LoVo (cell line): ENCODE measurements around the gene LY6G5C.

Experiments used
- DNase-seq: peaks from one replicate; pipeline ENCODE4 v3.0.0-alpha.2; 2016; ENCODE audit warnings: low spot score

Gene LY6G5C

DNA sequence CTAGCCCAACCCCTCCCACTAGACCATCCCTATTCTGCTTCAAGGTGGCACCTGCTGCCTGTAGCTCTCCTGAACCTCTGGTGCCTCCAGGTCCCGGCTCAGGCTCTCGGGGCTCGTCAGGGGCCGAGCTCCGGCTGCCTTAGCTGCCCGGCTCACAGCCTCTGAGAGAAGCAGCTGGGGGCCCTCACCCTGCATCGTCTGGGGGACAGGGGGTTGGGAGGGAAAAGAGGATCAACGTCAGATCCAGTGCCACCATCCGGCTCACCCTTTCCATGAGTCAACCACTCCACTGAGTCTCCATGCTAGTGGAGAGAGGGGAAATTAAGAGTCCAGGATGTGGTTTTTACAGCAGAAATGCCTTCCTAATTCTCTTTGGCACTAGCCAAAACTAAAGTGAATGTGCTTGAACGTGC lies 41.4 kb downstream of the LY6G5C start:
- DNase-seq = no peak

DNA sequence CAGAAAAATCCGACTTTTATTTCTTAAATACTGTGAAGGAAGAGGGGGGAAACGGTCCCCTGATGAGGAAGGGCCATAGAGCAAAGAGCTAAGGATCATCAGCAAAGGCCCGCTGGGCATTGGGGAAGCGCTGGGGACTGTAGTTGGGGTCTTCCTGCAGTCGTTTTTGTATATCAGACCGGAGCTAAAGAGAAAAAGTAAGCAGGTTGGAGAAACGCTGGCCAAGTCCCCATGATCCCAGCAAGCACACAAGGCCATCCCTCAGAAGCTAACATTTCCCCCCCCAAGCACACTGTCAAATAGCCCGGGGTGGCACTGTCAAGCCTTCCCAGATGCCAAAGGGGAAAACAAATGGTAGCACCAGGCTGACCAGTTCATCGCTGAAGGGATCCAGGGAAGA lies 41.8 kb downstream of the LY6G5C start:
- no peak for DNase-seq

DNA sequence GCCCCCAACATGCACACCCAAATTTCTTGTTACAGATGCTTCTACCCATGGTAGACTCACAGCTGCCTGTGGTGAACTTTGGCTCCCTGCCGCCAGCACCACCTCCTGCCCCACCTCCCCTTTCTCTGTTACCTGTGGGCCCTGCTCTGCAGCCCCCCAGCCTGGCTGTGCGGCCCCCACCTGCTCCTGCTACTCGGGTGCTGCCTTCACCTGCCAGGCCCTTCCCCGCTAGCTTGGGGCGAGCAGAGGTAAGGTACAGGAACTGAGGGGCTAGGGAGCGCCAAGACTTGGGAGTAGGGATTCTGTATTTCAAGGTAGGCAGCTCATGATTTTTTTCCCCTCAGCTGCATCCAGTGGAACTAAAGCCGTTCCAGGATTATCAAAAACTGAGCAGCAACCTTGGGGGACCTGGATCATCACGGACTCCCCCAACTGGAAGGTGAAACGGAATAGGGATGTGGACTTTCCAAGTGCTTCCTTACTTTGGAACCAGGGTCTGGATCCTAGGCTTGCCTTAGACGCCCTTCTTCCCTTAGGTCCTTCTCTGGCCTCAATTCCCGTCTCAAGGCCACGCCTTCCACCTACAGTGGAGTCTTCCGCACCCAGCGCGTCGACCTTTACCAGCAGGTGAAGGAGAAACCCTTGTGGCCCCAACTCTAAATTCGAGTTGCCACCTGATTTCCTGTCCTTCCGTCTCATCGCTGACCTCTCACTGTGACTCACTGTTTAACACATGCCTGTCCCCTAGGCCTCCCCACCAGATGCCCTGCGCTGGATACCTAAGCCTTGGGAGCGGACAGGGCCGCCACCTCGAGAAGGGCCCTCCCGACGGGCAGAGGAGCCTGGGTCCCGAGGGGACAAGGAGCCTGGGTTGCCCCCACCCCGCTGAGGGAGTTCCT lies 43.9 kb downstream of the LY6G5C start:
- no peak for DNase-seq

DNA sequence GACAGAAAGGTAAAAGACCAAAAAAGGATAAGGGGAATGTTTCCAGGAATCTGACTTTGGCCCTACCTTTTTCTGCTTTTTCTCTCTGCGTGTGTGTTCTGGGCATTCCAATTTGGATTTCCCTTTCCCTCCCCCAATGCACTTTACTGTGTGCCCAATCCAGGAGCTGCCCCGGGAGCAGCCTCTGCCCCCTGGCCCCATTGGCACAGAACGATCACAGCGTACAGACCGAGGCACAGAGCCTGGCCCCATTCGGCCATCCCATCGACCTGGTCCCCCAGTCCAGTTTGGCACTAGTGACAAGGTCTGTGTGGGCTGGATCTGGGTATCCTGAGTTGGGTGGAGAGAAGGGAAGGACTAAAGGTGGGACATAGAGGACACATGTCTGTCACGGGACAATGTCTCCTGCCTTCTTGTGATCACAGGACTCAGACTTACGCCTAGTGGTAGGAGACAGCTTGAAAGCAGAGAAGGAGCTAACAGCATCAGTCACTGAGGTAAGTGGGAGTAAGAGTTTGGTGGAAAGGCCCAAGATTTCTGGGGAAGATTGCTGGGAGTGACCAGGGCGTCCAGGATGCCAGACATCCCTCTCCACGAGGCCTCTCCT lies 45.8 kb downstream of the LY6G5C start:
- DNase-seq = no peak

DNA sequence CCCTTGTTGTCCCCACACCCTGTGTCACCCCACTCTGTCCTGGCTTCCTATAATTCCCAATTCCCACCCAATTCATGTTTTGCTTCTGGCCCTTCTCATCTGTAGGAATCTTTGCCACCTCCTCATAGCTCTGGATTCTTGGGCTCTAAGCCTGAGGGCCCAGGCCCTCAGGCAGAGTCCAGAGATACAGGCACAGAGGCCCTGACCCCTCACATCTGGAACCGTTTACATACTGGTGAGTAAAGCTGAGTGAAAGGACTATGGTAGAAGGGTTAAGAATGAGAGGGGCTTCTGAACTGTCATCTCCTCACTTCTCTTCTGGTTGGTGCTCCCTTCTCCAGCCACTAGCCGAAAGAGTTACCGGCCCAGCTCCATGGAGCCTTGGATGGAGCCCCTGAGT lies 46.7 kb downstream of the LY6G5C start:
- no peak for DNase-seq

DNA sequence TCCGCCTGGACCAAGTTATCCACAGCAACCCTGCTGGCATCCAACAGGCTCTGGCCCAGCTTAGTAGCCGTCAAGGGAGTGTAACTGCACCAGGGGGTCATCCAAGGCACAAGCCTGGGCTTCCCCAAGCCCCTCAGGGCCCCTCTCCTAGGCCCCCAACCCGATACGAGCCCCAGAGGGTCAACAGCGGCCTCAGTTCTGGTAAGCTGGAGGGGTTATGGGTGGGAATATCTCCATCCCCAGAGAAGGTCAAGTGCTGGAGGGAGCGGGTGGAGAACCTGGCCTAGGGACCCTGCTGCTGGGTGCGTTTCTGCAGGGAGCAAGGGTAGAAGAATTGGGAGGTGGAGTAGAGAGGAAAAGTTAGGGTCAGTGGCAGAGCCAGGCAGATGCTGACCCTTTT lies 47.4 kb downstream of the LY6G5C start:
- no peak for DNase-seq

DNA sequence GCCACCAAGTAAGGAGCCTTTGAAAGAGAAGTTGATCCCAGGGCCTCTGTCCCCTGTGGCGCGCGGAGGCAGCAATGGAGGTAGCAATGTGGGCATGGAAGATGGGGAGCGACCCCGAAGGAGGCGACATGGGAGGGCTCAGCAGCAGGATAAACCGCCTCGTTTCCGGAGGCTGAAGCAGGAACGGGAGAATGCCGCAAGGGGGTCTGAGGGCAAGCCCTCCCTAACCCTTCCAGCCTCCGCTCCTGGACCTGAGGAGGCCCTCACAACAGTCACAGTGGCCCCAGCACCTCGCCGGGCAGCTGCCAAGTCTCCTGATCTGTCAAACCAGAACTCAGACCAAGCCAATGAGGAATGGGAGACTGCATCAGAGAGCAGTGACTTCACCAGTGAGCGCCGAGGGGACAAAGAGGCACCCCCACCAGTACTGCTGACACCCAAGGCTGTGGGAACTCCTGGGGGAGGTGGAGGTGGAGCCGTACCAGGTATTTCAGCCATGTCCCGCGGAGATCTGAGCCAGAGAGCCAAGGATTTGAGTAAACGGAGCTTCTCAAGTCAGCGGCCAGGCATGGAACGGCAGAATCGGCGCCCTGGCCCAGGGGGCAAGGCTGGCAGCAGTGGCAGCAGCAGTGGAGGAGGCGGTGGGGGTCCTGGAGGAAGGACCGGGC lies 48.5 kb downstream of the LY6G5C start:
- DNase-seq = no peak

DNA sequence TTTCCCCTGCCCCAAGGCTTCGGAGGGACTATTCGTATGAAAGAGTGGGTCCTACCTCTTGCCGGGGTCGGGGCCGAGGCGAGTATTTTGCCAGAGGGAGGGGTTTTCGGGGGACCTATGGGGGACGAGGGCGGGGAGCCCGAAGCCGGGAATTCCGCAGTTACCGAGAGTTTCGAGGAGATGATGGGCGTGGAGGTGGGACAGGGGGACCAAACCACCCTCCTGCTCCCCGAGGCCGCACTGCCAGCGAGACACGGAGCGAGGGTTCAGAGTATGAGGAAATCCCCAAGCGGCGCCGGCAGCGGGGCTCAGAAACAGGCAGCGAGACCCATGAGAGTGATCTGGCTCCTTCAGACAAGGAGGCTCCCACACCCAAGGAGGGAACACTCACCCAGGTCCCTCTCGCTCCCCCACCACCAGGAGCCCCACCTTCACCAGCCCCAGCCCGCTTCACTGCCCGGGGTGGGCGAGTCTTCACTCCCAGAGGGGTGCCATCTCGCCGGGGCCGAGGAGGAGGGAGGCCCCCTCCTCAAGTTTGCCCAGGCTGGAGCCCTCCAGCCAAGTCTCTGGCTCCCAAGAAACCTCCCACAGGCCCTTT lies 49.1 kb downstream of the LY6G5C start:
- DNase-seq = no peak

DNA sequence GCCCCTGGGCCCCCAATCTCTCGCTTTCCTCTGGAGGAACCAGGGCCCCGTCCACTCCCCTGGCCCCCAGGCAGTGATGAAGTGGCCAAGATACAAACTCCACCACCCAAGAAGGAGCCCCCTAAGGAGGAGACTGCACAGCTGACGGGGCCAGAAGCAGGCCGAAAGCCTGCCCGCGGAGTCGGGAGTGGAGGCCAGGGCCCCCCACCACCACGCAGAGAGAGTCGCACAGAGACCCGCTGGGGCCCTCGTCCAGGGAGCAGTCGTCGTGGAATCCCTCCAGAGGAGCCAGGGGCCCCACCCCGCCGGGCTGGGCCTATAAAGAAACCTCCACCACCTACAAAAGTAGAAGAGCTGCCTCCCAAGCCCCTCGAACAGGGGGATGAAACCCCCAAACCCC lies 49.7 kb downstream of the LY6G5C start:
- no peak for DNase-seq

DNA sequence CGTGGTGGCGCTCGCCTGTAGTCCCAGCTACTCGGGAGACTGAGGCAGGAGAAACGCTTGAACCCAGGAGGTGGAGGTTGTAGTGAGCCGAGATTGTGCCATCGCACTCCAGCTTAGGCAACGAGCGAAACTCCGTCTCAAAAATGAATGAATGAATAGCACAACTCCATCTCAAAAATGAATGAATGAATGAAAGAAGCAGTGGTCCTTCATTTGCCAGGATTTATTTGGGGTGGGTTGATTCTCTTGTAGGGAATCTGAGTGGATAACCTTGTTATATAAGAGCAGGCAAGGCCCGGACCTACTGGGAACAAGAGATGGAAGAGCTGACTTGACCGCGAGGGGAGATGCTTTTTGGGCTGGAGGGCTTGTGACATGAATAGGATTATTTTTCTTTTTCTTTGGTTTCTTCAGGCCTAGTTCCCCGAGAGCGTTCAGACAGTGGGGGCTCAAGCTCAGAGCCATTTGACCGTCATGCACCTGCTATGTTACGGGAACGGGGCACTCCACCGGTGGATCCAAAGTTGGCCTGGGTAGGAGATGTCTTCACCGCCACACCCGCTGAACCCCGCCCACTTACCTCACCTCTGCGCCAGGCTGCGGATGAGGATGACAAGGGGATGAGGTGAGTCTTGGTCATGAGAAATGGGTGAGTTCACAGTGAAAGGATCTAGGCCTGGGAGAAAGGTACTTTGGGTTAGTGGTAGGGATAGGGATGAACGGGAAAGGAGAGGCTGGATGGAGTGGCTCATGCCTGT lies 50.5 kb downstream of the LY6G5C start:
- DNase-seq = no peak

DNA sequence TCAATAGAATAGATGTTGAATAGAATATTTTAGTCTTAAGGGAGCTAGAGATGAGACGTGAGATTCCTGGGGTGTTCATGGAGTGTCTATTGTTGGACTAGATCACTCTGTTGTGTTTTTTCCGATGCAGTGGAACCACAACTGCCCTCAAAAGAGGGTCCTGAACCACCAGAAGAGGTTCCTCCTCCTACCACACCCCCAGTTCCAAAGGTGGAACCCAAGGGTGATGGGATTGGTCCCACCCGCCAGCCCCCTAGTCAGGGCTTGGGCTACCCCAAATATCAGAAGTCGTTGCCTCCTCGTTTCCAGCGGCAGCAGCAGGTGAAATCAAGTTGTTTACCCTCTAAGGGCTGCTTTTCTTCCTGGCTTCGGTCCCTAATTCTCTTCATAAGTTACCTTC lies 51.9 kb downstream of the LY6G5C start:
- no peak for DNase-seq

DNA sequence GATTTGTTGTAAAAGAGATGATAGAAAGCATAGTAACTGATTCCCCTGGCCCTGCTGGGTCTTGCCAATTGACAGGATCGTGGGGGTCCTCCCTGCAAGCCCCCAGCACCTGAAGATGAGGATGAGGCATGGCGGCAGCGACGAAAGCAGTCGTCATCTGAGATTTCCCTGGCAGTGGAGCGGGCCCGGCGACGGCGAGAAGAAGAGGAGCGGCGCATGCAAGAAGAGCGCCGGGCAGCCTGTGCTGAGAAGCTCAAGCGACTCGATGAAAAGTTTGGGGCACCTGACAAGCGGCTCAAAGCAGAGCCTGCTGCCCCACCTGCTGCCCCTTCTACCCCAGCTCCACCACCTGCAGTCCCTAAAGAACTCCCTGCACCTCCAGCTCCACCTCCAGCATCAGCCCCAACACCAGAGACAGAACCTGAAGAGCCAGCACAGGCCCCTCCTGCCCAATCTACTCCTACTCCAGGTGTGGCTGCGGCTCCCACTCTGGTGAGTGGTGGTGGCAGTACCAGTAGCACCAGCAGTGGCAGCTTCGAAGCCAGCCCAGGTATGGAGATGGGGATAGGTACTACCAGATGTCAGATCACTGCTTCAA lies 53.1 kb downstream of the LY6G5C start:
- DNase-seq = no peak

DNA sequence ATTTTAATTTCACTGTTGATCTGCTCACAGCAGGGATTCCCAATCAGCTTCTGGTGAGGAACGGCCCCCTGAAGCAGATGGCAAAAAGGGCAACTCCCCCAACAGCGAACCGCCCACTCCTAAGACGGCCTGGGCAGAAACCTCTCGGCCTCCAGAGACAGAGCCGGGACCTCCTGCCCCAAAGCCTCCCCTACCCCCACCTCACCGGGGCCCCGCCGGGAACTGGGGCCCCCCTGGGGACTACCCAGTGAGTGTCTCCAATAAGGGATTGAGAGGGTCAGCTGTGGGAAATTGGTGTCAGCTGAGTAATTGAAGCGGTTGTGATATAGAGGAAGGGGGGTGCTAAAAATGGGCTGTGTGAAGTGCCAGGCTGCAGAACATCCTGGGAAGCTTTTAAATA lies 53.9 kb downstream of the LY6G5C start:
- DNase-seq = no peak
